Stimulated activated CD8-positive, alpha-beta memory T cell treated with anti-CD3 and anti-CD28 coated beads, Interleukin-4, amount 100 ng/mL, for 48 hours (primary cell): ENCODE measurements around the gene XXYLT1.
A peak's percentile ranks its signal among the peaks of the same experiment; 100 is the strongest.

Source experiments
- DNase-seq: peaks from one replicate; pipeline ENCODE4 v3.0.0-alpha.2; 2020

The XXYLT1 gene

GRCh38 chr3:195106418-195106906 lies 164.5 kb downstream of the XXYLT1 start:
- DNase-seq = peak; percentile 84

- DNase-seq = no peak
Measured at GRCh38 chr3:195105841-195106417, 165.0 kb downstream of the XXYLT1 start.

DNA sequence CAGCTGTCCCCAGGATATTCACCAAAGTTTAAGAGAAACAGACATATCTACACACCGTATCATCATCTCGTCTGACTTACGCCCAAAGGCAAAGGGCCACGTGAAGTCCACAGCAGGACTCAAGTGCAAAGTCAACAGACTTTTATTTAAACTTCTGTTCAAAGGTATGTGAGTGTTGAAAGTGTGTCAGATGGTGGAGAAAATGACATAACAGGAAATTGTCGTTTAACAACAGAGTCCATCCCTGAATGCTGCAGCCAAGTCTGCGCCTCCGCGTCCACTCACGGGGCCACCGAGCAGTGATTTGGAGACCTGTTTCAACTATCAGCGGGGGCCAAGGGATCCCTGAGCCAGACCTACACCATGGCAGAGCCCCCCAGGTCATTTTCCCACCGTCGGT lies 165.6 kb downstream of the XXYLT1 start:
- DNase-seq = no peak

GRCh38 chr3:195104340-195104739 lies 166.6 kb downstream of the XXYLT1 start:
- no peak for DNase-seq

GRCh38 chr3:195103623-195104022 lies 167.3 kb downstream of the XXYLT1 start:
- DNase-seq = no peak

DNA sequence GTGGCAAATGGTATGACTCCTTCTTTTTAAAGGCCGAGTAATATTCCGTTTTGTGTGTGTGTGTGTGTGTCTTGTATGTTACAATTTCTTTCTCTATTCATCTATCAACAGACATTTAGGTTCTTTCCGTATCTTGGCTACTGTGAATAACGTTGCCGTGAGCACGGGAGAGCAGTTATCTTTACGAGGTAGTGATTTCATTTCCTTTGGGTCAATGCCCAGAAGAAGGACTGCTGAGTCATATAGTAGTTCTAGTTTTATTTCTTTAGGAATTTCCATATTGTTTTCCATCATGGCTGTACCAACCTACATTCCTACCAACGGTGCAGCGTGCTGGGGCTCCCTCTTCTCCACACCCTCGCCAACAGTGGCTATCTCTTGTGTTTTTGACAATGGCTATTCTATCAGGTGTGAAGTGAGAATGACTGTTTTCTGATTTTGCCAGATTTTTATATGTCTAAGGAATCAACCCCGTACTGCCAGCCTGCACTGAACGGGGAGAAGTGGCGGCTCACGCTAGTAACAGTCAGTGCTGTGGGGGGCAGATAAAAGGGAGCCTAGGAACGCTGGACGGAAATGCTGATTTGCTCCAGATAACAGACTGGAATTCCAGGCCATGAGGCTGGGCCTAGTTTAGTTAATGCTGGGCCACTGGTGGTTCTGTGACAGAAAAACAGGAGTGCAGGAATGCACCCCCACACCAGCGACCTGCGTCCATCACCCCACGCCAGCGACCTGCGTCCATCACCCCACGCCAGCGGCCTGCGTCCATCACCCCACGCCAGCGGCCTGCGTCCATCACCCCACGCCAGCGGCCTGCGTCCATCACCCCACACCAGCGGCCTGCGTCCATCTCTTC lies 168.1 kb downstream of the XXYLT1 start:
- DNase-seq = no peak

GRCh38 chr3:195101927-195102608 lies 168.9 kb downstream of the XXYLT1 start:
- DNase-seq = no peak

- no peak for DNase-seq
Measured at GRCh38 chr3:195101001-195101583, 169.9 kb downstream of the XXYLT1 start.

- DNase-seq = no peak
Measured at GRCh38 chr3:195099951-195100785, 170.8 kb downstream of the XXYLT1 start.

DNA sequence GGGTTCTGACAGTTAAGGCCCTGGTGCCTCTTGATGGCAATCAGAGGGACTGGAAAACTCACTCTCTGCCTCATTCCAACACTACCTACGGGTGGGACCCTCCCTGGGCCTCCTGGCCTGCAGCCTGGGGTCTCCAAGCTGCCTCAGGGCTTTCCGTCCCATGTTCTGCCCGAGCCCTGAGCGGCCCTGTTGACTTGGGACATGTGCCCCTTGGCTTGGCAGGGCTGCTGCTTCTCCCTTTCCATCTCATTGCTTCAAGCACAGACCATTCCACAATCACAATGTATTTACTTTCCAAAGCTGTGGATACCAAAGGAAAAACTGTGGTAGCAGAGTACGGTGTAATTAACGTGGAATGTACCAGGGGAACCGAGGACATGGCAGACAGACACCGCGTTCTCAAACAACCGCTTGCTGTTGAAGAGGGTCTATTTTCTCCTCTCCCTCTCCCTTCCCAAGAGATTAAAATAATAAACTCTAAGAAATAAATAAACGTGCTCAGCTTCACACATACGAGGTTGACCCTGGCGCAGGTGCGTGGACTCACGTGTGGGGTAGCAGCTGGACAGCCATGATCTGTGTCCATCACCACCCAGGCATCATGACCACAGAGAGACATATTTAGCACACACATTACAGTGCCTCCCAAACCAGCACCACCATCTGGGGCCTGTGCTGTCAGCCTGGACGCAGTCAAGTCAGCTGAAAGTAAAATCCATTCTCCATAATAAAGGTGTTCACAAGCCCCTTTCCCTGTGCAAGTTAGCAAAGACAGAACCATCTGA lies 172.0 kb downstream of the XXYLT1 start:
- no peak for DNase-seq

DNA sequence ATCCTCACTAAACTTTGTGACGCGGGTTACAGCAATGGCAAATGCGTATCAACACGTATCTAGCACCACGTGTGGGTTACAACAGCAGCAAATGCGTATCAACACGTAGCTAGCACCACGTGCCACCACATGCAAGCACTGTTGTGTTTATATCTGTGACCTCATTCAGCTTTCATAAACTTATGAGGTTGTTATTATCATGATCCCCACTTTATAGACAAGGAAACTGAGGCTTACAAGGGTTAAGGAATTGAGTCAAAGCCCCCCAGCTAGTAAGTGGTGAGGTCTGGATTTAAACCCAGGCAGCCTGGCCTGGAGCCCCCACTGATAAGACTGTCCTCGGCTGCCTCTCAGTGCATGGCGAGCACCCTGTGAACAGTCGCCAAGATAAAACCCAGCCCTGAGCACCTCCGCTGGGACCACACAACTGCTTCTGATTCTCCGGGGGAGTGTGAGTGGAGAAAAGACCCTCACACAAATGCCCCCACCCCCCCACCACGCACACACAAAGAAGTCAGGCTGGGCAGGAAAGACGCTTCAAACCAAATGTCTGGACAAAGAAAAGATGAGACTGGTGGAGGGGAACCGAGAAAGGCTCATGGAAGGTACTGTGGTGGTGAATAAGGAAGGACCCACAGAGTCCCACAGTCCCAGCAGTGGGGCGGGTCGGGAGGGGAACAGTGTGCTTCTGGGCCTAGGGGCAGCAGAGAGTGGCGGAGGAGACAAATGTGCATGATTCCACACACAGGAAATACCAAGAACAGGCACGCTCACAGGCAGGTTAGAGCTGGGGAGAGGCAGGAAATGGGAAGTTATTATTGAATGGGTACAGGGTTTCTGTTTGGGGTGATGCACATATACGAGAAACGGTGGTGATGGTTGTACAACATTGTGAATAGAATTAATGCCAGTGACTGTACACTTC lies 173.4 kb downstream of the XXYLT1 start:
- no peak for DNase-seq

DNA sequence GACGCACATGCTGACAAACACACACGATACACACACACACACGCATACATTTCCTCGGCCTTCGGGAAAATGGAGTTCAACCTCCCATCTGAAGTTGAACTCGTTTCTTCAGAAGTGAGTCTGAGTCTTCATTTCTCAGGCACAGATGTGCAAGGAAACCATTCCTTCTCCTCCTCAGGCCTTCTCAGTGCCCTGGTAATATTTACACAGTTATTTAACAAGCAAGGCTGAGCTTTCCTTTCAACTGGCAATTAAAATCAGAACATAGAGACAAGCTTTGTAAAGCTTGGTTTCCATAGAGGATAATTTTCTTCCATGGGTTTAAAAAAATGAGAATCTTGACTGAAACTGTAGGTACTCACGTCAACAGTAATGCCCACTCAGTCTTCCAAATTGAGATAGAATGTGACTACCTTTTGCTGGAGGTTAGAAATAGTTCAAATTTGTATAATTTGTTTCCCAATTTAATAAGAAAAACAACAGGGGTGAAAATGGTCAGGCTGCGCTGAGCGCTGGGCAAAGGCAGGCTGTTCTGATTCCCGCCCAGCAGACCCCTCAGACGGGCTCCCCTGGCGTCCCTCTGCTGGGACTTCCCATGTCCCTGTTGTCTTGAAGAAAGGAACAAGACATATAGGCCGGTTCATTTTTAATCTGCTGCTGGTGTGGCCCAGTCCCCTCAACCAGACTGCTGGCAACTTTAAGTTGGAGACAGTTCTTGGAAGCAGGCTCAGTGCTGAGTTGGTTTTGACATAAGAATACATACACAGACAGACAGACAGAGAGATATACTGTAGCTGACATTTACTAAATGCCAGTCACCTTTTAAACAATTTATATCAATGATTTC lies 174.3 kb downstream of the XXYLT1 start:
- no peak for DNase-seq

- no peak for DNase-seq
Measured at GRCh38 chr3:195096053-195096452, 174.9 kb downstream of the XXYLT1 start.

DNA sequence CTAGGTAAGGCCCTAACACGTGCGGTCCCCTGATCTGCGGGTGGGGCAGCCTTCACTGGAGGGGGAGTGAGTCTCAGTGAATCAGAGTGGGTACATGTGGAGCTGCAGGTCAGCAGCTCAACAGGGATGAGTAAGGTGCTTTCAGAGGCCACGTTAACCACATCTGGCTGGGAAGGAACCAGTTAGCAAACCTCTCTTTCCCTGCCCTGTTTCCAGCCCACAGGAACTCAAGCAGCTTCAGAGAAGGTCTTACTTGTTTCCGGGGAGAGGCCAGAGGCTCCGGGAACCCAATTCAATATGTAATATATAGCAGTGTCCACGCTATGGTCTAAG lies 175.3 kb downstream of the XXYLT1 start:
- no peak for DNase-seq

GRCh38 chr3:195095035-195095703 lies 175.8 kb downstream of the XXYLT1 start:
- no peak for DNase-seq

- DNase-seq = no peak
Measured at GRCh38 chr3:195094191-195094921, 176.6 kb downstream of the XXYLT1 start.

GRCh38 chr3:195093731-195094130 lies 177.2 kb downstream of the XXYLT1 start:
- no peak for DNase-seq
